Panc1 (cell line): ENCODE results near the gene TFPI2.

Experiments used
- POLR2AphosphoS5 ChIP-seq: IDR thresholded peaks from 2 replicates; pipeline ENCODE4 v1.6.1; 2012; ENCODE audit warnings: mild to moderate bottlenecking, low read depth, low read length, moderate library complexity
- SIN3A ChIP-seq: IDR thresholded peaks from 2 replicates; pipeline ENCODE4 v1.6.1; 2012; ENCODE audit warnings: low read depth, mild to moderate bottlenecking, low read length, moderate library complexity, borderline replicate concordance; ENCODE audit not compliant: insufficient read depth
- TCF7L2 ChIP-seq: IDR thresholded peaks from 2 replicates; pipeline ENCODE4 v1.6.1; 2011; ENCODE audit warnings: mild to moderate bottlenecking, low read depth, low read length, inconsistent platforms
- TF ChIP-seq, protein P1 (sequence below): fragments of 450-650 bp; IDR thresholded peaks from 2 replicates; pipeline ENCODE4 v1.5.1; 2017; ENCODE audit warnings: mild to moderate bottlenecking

DNA sequence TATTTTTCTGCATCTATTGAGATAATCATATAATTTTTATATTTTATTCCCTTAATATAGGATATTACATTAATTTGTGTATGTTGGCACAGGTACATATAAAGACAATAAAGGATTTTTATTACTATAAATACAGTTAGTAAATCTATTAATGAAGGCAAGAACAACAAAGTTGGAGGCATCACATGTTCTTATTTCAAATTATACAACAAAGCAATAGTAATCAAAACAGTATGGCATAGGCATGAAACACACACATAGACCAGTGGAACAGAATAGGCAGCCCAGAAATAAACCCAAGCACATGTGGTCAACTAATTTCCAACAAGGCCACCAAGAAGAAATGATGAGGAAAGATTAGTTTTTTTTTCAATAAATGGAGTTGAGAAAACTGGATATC is 11.2 kb downstream of the TFPI2 start:
- TF ChIP-seq, protein P1, sequence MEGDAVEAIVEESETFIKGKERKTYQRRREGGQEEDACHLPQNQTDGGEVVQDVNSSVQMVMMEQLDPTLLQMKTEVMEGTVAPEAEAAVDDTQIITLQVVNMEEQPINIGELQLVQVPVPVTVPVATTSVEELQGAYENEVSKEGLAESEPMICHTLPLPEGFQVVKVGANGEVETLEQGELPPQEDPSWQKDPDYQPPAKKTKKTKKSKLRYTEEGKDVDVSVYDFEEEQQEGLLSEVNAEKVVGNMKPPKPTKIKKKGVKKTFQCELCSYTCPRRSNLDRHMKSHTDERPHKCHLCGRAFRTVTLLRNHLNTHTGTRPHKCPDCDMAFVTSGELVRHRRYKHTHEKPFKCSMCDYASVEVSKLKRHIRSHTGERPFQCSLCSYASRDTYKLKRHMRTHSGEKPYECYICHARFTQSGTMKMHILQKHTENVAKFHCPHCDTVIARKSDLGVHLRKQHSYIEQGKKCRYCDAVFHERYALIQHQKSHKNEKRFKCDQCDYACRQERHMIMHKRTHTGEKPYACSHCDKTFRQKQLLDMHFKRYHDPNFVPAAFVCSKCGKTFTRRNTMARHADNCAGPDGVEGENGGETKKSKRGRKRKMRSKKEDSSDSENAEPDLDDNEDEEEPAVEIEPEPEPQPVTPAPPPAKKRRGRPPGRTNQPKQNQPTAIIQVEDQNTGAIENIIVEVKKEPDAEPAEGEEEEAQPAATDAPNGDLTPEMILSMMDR, result no peak
- TF ChIP-seq TCF7L2 (no peak), POLR2AphosphoS5 (no peak), SIN3A (no peak)
